ENCODE results near the gene ARHGAP10.

DNA sequence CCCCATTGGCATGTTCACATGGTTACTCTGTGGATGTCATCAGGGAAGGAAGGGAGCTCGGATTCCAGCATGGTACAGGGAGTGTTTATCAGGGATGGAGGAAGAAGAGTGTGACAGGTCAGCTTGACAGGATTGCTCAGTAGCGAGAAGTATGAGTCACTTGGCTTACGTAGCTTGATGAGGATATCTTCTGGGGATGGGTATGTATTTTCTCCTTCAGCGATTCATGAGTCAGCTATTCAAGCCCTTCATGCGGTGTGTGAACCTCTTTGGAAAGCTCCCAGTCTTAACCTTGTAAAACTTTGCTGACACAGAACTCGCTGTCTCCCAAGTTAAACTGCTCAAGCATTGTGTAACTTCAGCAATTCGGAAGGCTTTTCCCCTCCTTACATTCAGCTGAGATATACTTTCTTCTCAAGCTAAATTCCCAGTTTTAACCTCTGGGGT lies 275.4 kb downstream of the ARHGAP10 start:
- TF ChIP-seq, protein P1, sequence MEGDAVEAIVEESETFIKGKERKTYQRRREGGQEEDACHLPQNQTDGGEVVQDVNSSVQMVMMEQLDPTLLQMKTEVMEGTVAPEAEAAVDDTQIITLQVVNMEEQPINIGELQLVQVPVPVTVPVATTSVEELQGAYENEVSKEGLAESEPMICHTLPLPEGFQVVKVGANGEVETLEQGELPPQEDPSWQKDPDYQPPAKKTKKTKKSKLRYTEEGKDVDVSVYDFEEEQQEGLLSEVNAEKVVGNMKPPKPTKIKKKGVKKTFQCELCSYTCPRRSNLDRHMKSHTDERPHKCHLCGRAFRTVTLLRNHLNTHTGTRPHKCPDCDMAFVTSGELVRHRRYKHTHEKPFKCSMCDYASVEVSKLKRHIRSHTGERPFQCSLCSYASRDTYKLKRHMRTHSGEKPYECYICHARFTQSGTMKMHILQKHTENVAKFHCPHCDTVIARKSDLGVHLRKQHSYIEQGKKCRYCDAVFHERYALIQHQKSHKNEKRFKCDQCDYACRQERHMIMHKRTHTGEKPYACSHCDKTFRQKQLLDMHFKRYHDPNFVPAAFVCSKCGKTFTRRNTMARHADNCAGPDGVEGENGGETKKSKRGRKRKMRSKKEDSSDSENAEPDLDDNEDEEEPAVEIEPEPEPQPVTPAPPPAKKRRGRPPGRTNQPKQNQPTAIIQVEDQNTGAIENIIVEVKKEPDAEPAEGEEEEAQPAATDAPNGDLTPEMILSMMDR (conservative IDR thresholded peaks at IDR 0.05 in 1 of 2, IDR thresholded peaks at IDR 0.05 in 1 of 2; ENCODE audit: extremely low read depth in 1 of 2, insufficient read depth in 1 of 2, low read depth in 1 of 2, low read length in 2 of 2) = no peak
- TF ChIP-seq EZH2 (IDR thresholded peaks at IDR 0.05; ENCODE audit: borderline replicate concordance, low read length) = no peak
